NB4 (cell line): ENCODE results near the gene CLDN20.

Experiments
- POLR2A ChIP-seq: IDR thresholded peaks from 2 replicates; pipeline ENCODE4 v1.6.1; 2011; ENCODE audit warnings: mild to moderate bottlenecking; ENCODE audit not compliant: insufficient read length; ENCODE audit errors: extremely low read depth
- TF ChIP-seq, protein P1 (sequence below): IDR thresholded peaks from one replicate; pipeline ENCODE4 v1.5.1; 2012; ENCODE audit warnings: low read depth, low read length
- TF ChIP-seq, protein P2 (sequence below): IDR thresholded peaks from 2 replicates; pipeline ENCODE4 v1.6.1; 2011; ENCODE audit warnings: low read depth, low read length

DNA sequence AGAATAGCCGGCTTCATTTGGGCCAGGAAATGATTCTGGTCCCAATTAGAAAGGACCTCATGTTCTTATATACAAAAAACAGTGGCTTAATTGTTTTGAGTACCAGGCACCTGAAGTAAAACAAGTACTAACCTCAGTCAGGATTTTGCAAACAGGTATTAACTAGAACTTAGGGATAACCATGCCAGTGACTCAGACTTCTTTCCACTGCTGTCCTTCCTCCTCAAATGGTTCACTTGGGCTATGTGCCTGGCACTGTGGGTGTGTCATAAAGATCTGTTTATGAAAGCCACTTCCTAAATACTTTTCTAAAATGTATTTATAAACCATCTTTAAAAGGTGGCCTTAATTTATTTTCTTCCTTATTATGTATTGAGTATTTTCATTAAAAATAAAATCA lies 10.7 kb downstream of the CLDN20 start:
- no peak for TF ChIP-seq POLR2A
- TF ChIP-seq, protein P1, sequence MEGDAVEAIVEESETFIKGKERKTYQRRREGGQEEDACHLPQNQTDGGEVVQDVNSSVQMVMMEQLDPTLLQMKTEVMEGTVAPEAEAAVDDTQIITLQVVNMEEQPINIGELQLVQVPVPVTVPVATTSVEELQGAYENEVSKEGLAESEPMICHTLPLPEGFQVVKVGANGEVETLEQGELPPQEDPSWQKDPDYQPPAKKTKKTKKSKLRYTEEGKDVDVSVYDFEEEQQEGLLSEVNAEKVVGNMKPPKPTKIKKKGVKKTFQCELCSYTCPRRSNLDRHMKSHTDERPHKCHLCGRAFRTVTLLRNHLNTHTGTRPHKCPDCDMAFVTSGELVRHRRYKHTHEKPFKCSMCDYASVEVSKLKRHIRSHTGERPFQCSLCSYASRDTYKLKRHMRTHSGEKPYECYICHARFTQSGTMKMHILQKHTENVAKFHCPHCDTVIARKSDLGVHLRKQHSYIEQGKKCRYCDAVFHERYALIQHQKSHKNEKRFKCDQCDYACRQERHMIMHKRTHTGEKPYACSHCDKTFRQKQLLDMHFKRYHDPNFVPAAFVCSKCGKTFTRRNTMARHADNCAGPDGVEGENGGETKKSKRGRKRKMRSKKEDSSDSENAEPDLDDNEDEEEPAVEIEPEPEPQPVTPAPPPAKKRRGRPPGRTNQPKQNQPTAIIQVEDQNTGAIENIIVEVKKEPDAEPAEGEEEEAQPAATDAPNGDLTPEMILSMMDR = no peak
- TF ChIP-seq, protein P2, sequence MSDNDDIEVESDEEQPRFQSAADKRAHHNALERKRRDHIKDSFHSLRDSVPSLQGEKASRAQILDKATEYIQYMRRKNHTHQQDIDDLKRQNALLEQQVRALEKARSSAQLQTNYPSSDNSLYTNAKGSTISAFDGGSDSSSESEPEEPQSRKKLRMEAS = no peak
